Activated T-helper 17 cell treated with anti-CD3 and anti-CD28 coated beads, Interleukin-2, amount 50 U/mL, for 72 hours (primary cell): ENCODE results near the gene TBC1D3G. TPM values are rescaled to one million over a fixed set of nuclear protein-coding genes. Genes with fewer than 3 reads are reported as not detected.
"Not testable (repeated sequence)": the region's sequence is repeated elsewhere in the genome, so short reads cannot be mapped to it uniquely, and the experiment has no call there.

Source experiments
- ATAC-seq: fragments of 150-1000 bp; cut with Tn5 transposase; replicated peaks from 2 replicates; pipeline ENCODE4 v1.10.0; 2021; ENCODE audit warnings: mild to moderate bottlenecking, moderate library complexity
- H3K27ac Mint-ChIP-seq: one replicate; pipeline ENCODE4 v1.8.0; 2022; ENCODE audit warnings: mixed read lengths
- H3K27me3 Mint-ChIP-seq: one replicate; pipeline ENCODE4 v1.8.0; 2022; ENCODE audit warnings: mixed read lengths
- H3K36me3 Mint-ChIP-seq: one replicate; pipeline ENCODE4 v1.8.0; 2022; ENCODE audit warnings: low read depth, mild to moderate bottlenecking, mixed read lengths
- H3K4me1 Mint-ChIP-seq: one replicate; pipeline ENCODE4 v1.8.0; 2022; ENCODE audit warnings: mixed read lengths
- H3K4me3 Mint-ChIP-seq: one replicate; pipeline ENCODE4 v1.8.0; 2022; ENCODE audit warnings: mild to moderate bottlenecking, mixed read lengths
- H3K9me3 Mint-ChIP-seq: one replicate; pipeline ENCODE4 v1.8.0; 2022; ENCODE audit warnings: mixed read lengths
- total RNA-seq, 2 donors: library from RNA; stranded (reverse); gene quantifications; one replicate each; pipeline ENCODE4 v1.2.3, GENCODE V29; 2022

The TBC1D3G gene
- total RNA-seq, result not detected

DNA sequence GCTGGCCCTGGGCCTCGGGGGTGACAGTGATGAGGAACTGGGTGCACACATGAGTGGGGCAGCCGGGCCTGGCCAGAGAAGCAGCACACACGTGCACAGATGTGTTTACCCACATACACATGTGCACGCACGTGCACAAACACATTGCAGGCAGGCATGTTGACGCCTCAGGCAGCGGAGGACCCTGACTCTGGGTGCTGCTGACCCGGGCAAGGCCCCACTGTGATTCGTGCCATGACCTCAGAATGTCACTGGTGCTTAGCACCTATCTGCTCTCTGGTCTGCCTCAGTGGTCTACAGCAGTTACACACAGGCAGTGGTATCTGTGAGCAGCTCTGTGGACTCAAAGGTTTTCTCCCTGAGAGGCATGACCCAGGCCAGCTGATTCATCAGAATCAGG is at the start of gene TBC1D3G:
Gene TBC1D3G (plus strand): TSS at position 301 of the 400 bp plus-strand sequence. CDS start 1,528 bp downstream, outside the sequence.
- ATAC-seq, H3K27me3 Mint-ChIP-seq, H3K27ac Mint-ChIP-seq, H3K4me1 Mint-ChIP-seq, H3K4me3 Mint-ChIP-seq, H3K36me3 Mint-ChIP-seq, H3K9me3 Mint-ChIP-seq: not testable (repeated sequence)

DNA sequence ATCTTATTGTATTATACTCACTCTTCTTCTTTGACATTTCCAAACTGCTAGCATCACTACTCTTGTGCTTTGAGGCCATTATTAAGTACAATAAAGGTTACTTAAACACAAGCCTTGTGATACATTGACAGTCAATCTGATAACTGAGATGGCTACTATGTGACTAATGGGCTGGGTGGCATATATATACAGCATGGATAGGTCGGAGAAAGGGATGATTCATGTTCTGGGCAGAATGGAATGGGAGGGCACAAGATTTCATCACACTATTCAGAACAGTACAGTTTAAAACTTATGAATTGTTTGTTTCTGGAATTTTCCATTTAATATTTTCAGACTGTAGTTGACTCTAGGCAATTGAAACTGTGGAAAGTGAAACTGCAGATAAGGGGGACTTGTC is 40.4 kb upstream of the TBC1D3G start:
- not testable (repeated sequence) for H3K4me3 Mint-ChIP-seq, H3K4me1 Mint-ChIP-seq, H3K9me3 Mint-ChIP-seq, H3K27ac Mint-ChIP-seq, H3K36me3 Mint-ChIP-seq, H3K27me3 Mint-ChIP-seq
- ATAC-seq, result peak; percentile 66

DNA sequence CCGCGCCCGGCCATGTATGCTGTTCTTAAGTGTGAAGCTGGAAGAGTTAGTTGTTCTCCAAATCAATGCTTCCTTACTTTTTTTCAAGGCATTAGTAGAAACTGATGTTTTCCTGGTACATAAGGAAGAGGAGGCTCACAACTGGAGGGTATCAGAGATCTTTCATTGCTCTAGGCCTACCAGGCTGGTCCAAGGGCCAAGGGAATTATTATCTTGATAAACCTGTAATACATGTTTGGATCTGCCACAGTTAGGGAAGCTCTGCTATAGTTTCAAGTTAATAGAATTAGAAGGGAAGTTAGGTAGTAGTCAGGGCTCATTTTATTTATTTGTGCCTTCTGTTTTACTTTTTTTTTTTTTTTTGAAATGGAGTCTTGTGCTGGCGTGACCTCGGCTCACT is 39.5 kb upstream of the TBC1D3G start:
- H3K27me3 Mint-ChIP-seq, H3K27ac Mint-ChIP-seq, ATAC-seq, H3K36me3 Mint-ChIP-seq, H3K4me1 Mint-ChIP-seq, H3K9me3 Mint-ChIP-seq, H3K4me3 Mint-ChIP-seq: not testable (repeated sequence)

DNA sequence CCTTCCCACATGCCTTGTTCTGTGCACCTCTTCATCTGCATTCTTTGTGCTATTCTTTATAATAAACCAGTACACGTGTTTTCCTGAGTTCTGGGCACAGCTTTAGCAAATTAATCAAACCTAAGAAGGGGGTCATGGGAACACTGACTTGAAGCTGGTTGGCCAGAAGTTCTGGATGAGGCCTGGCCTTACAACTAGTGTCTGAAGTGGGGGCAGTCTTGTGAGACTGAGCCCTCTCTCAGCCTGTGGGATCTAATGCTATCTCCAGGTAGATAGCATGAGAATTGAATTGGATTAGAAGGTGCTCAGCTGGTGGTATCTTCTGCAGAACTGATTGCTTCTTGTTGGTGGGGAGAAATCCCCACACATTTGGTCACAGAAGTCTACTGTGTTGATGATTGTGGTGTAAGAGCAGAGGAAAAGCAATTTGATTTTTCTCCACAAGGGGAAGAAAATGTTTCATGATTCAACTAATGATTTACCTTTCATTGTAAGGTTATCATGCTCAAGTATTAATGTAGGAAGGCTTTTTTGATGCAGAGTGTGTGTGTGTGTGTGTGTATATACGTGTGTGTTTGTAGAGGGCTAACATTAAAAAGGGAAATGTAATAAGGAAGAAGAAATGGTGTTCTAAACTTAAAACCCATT is 33.6 kb upstream of the TBC1D3G start:
- H3K27me3 Mint-ChIP-seq, H3K36me3 Mint-ChIP-seq, ATAC-seq, H3K27ac Mint-ChIP-seq, H3K4me1 Mint-ChIP-seq, H3K4me3 Mint-ChIP-seq, H3K9me3 Mint-ChIP-seq: not testable (repeated sequence)

DNA sequence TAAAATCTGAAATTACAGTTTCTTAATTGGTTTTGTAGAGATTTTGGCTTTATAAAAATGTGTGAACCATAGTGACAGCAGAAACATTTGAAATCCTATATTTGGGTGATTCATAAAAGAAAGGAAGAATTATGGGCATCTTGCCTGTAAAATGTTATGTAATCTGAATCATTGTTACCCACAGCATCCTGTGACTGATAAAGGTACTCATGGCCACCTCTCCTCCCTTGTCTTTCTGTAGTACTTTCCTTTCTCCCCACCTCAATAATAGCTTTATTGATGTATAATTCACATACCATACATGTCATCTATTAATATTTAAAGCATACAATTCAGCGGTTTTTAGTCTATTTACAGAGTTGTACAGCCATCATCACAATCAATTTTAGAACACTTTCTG is 28.5 kb upstream of the TBC1D3G start:
- H3K4me3 Mint-ChIP-seq, H3K27ac Mint-ChIP-seq, H3K27me3 Mint-ChIP-seq, H3K9me3 Mint-ChIP-seq, H3K4me1 Mint-ChIP-seq, H3K36me3 Mint-ChIP-seq: not testable (repeated sequence)
- peak; percentile 63 for ATAC-seq

DNA sequence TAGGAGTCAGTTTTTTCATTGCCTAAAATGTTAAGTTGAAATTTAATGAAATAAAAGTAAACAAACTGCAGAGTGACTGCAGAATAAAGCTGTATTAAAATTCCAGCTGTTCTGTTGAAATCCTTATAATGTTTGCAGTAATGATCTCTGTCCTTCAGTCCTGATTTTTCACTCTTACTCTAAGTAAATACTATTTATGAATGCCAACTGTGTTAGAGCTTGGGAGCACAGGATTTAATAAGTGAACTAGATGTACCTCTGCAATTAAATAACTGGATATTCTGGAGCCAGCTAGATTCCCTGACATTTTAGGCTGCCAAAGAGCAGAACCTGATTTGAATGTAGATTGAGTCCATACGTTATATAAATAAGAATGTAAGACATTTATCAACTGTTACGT is 7.9 kb upstream of the TBC1D3G start:
- not testable (repeated sequence) for H3K27me3 Mint-ChIP-seq, H3K27ac Mint-ChIP-seq, H3K36me3 Mint-ChIP-seq, H3K9me3 Mint-ChIP-seq, ATAC-seq, H3K4me3 Mint-ChIP-seq, H3K4me1 Mint-ChIP-seq

DNA sequence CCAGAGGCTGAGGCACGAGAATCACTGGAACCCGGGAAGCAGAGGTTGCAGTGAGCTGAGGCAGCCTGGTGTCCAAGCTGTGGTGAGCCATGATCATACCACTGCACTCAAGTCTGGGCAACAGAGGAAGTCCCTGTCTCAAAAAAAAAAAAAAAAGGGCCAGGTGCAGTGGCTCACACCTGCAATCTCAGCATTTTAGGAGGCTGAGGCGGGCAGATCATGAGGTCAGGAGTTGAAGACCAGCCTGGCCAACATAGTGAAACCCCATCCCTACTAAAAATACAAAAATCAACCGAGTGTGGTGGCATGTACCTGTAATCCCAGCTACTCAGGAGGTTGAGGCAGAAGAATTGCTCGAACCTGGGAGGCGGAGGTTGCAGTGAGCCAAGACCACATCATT is 38.8 kb downstream of the TBC1D3G start:
- not testable (repeated sequence) for H3K4me3 Mint-ChIP-seq, H3K27me3 Mint-ChIP-seq, H3K27ac Mint-ChIP-seq, ATAC-seq, H3K4me1 Mint-ChIP-seq, H3K9me3 Mint-ChIP-seq, H3K36me3 Mint-ChIP-seq

DNA sequence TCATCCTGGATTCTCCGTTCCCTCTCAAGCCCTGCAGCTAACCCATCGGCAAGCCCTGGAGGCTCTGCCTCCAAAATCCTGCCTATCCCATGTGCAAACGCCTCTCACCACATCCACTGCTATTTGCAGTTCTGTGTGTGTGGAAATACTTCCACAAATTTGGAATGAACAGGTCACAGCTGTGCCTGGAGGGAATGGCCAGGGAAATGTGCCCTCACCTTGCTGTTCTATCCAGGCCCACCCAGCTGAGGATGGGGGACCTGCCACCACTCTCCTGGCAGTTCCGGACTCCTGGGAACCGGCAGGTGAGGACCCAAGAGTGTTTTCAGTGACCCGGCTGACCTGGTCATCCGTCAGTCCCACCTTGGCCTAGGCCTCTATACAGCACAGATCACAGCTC is 52.3 kb downstream of the TBC1D3G start:
- not testable (repeated sequence) for H3K4me1 Mint-ChIP-seq, H3K4me3 Mint-ChIP-seq, ATAC-seq, H3K9me3 Mint-ChIP-seq, H3K27ac Mint-ChIP-seq, H3K27me3 Mint-ChIP-seq, H3K36me3 Mint-ChIP-seq

Other genes starting within 250 kb of the TBC1D3G start
- gene CCL3, start 233.7 kb upstream of the TBC1D3G start, total RNA-seq, result 100 to 1,000 TPM in 1 of 2 donors, 10 to 100 TPM in 1; 75.4 to 108 TPM
- 10 to 100 TPM; 26.1 to 73.9 TPM for gene CCL4, start 220.1 kb upstream of the TBC1D3G start, total RNA-seq
- 10 to 100 TPM in 1 of 2 donors, 1 to 10 TPM in 1; 6.1 to 24.0 TPM for gene TBC1D3B, start 147.2 kb upstream of the TBC1D3G start, total RNA-seq
- gene CCL3L1, start 127.1 kb upstream of the TBC1D3G start, total RNA-seq, result 1 to 10 TPM; 5.1 to 8.5 TPM
- gene CCL4L2, start 112.8 kb upstream of the TBC1D3G start, total RNA-seq, result 1 to 10 TPM; 2.3 to 5.5 TPM
- 1 to 10 TPM in 1 of 2 donors, under 1 TPM in 1; 0.43 to 1.8 TPM for gene TBC1D3I, start 59.3 kb upstream of the TBC1D3G start, total RNA-seq
- not detected for gene TBC1D3H, start 64.6 kb downstream of the TBC1D3G start, total RNA-seq
- gene ZNHIT3, start 162.8 kb downstream of the TBC1D3G start, total RNA-seq, result 10 to 100 TPM; 47.9 to 57.6 TPM
- gene MYO19, start 211.0 kb downstream of the TBC1D3G start, total RNA-seq, result 100 to 1,000 TPM in 1 of 2 donors, 10 to 100 TPM in 1; 98.8 to 171 TPM
- 10 to 100 TPM in 1 of 2 donors, 1 to 10 TPM in 1; 9.0 to 22.2 TPM for gene PIGW, start 211.1 kb downstream of the TBC1D3G start, total RNA-seq
- 10 to 100 TPM; 84.2 to 95.7 TPM for gene GGNBP2, start 221.0 kb downstream of the TBC1D3G start, total RNA-seq